ENCODE results near the gene FAP.
A peak's percentile ranks its signal among the peaks of the same experiment; 100 is the strongest.

Gene FAP

DNA sequence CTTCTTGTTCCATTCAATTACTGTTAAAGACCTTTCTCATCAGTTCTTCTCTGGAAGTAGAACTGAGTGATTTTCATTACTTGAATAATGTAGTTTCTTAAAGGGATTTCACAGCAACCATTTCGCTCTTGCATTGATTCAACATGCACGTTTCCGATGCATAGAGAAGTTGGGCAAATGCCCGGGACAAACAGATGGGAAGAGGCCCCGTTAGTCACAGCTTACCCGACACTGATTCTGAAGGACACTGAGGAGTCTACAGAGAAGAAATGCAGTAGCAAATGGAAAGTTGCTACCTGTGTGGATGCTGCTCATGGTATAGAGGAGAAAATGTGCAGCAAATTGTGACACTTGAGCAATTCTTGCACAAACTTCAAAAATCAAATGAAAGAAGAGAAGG lies 58.9 kb downstream of the FAP start:
- DNase-seq = no peak

- no peak for DNase-seq
Observed at GRCh38 chr2:162182395-162182794, 60.9 kb downstream of the FAP start.

GRCh38 chr2:162177301-162177700 lies 65.9 kb downstream of the FAP start:
- no peak for DNase-seq

DNA sequence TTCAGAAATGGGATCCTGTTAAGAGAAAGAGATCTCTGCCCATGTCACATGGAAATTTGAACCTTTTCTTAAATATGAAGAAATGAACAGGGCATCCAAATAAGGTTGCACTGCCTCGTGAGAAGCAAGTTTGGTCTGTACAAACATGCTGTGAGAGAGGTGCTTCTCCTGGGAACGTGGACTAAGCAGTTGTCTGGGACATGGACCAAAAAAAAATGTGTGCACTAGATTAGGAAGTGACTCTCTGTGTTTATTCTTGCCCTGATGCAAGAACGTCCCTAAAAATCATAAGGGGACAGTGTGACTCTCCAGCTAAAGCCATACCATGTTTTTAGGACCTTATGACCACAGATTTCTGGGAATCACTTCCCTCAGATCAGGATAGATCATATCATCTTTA lies 67.5 kb downstream of the FAP start:
- DNase-seq = no peak

- DNase-seq = no peak
Observed at GRCh38 chr2:162174746-162175145, 68.5 kb downstream of the FAP start.

GRCh38 chr2:162172802-162173370 lies 70.4 kb downstream of the FAP start:
- no peak for DNase-seq

GRCh38 chr2:162166745-162167144 lies 76.5 kb downstream of the FAP start:
- DNase-seq = no peak

DNA sequence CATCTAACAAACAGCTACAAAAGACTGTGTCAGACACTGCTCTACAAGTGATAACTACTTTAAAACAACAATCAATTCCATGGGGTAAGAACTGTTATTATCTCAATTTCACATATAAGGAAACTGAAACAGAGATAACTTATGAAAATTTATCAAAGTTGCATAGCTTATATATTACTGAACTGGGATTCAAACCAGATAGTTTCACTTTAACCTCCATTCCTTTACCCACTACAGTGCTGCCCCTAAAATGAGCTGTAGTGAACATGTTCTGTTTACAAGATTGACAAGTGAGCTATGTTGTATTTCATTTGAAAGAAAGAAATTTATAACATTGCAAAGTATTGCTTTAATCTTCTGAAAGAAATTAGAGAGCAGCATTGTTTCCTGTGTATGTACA lies 77.1 kb downstream of the FAP start:
- DNase-seq = no peak

DNA sequence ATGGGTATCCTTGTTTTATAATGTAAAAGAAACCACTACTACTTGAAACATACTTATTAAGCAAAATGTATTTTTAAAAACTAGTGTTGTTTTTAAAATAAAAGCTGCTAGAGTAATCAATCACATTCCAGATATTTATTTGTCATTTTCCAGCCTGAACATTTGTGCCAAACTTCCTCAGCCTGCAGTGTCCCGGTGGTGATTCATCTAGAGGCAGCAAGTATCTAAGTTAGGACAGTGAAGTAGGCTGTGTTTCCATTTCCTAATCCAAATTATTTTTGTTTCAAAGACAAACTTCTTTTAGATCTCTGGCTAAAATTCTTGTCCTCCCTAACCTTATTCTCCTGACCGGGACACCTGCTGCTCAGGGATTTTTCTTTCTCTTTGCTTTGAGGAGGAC lies 78.4 kb downstream of the FAP start:
- DNase-seq = no peak

DNA sequence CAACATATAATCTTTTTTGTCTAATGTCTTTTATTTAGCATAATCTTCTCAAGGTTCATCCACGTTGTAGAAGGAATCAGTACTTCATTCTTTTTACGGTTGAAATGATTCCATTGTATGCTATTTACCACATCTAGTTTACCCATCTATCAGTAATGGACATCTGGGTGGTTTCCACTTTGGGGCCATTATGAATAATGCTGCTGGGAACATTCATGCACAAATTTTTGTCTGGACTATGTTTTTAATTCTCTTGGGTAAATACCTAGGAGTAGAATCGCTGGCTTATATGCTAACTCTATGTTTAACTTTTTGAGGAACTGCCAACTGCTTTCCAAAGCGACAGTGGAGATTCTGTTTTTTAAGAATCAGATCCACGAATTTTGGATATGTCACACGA lies 83.8 kb downstream of the FAP start:
- no peak for DNase-seq

DNA sequence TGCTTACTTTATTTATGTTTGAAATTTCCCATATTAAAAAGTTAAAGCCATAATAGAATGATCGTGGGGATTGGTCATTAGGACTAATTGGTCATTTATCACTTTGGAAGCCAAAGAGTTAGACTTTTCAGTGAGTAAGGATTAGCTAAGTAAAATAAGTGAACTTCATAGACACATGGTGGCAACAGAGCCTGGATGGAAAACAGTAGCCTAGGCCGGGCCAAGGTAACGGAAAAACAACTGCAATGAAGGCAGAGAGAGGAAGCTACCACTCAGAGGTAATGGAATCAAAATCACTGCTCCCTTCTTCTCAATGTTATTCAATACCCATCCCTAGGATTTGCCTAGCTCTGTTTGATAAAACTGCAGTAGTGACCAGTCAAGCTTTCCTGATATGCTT lies 87.1 kb downstream of the FAP start:
- no peak for DNase-seq

DNA sequence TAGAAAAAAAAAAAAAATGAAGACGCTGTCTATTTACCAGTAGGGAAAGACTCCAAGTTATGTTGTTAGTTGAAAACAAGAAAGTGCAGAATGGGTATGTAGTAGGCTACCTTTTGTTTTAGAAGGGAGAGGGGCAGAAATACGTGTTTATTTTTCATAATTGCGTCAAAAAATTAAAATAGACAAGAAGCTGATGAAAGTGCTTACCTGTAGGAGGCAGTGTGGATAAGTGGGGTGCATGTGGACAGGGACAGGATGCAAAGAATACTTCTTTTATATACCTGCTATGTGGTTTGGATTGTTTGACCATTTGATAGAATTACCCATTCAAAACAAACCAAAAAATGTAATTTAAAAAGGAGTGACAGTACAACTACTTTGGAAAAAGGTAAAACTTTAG lies 88.2 kb downstream of the FAP start:
- DNase-seq = no peak

GRCh38 chr2:162153608-162154224 lies 89.5 kb downstream of the FAP start:
- DNase-seq = peak; percentile 15 to 41

DNA sequence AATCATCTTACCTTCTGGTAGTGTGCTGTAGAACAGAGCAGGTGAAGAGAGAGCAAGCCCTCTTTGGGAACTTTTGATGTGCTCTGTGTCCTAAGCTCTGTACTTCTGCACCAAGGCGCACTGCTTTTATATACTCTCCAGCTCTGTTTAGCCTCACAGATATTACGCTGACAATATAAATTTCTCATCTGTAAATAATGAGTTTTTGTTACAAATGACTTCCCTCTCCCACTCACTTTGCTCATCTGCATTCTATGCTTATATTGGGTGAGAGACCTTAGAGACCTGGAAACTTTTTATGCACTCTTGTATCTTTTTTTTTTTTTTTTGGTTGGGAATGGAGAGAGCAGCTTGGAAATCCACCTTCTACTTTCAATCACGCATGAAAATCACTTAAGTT lies 91.1 kb downstream of the FAP start, which contains the start of gene GCG:
GCG (minus strand) TSS at position 101 of the 400 bp plus-strand sequence. CDS start 3,069 bp downstream, outside the sequence.
- no peak for DNase-seq

GRCh38 chr2:162149940-162150339 lies 93.3 kb downstream of the FAP start:
- no peak for DNase-seq

- DNase-seq = no peak
Observed at GRCh38 chr2:162149466-162149865, 93.8 kb downstream of the FAP start.

DNA sequence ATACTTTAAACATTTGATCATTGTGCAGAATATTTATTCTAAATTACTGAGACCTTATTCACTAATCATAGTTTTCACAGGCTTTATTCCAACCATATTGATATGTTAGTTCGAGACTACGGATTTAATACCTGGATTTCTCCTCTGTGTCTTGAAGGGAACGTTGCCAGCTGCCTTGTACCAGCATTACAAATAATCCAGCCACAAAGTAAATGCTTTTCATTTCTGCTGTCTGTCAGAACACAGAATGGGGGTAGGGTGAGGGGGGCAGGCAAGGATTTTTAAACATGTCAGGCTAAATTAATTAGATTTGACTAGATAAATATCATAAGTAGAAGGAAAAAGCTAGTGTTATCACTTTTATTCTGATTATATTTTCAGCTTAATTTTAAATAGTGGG lies 94.3 kb downstream of the FAP start:
- DNase-seq = no peak

- DNase-seq = no peak
Observed at GRCh38 chr2:162143969-162144368, 99.3 kb downstream of the FAP start.

GRCh38 chr2:162138310-162138709 lies 104.9 kb downstream of the FAP start:
- DNase-seq = no peak

GRCh38 chr2:162127422-162127821 lies 115.8 kb downstream of the FAP start:
- no peak for DNase-seq

DNA sequence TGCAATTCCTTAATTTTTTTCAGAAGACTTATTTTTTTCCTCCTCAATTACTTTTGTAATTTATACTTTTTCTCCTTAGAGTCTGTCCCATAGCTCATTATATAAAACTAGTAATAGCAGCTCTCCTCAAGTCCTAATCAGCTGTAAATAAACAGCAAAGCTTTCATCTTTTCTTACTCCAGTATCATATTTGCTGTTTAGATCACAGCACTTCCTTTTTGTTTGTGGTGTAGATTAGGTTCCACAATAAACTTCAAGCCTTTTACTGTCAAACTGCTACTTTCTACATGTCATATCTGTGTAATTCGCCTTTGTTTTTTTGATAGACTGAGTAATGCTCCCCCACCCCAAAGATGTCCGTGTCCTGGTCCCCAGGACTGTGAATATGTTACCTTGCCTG lies 116.7 kb downstream of the FAP start:
- DNase-seq = no peak

DNA sequence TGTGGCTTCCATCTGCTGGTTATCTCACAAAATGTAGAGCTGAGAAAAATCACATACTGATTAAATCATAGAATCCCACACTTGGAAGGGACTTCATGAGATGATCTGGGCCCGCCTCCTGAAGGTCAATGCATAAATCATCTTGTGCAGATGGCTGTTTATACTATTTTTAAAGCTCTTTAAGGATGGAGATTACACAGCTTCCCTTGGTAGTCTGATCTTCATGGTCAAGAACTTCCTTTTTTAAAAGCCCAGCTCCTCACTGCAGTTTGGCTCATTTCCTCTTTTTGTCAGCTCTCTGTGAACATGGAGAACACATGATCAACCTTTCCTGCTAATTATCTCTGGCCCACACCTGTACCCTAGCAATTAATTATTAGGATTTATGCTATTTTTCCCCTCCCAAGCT lies 117.1 kb downstream of the FAP start:
- DNase-seq = no peak

DNA sequence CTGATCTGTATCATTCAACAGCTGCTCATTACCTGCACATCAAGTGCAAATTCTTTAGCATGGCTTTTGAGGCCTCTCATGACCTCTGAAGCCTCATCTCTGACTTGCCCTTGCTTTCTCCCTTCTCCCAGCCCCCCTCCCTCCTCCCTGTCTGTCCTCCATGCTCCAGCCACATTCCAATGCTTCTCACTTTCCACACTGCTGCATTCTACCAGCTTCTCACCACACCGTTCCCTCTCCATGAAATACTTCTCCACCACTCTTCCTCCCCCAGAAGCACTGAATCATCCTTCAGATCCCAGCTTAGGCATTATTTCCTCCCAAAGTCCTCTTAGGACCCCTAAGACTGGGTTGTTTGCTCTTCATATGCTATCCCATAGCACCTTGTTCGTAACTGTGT lies 118.1 kb downstream of the FAP start:
- DNase-seq = no peak

- peak; percentile 27 to 57 for DNase-seq
Observed at GRCh38 chr2:162123806-162124758, 119.2 kb downstream of the FAP start.
